HL-60 (cell line): ENCODE data around the gene CNIH3.

Experiments used
- DNase-seq, 2 experiments: peaks; one replicate each; pipeline ENCODE4 v3.0.0-alpha.2; 2010 to 2020; ENCODE audit warnings: low read depth in 1 of 2, low spot score in 1 of 2
- H3K27ac ChIP-seq: fragments of 250-450 bp; sonication (Bioruptor Pico); replicated peaks from 2 replicates; pipeline ENCODE4 v1.5.1; 2020; ENCODE audit warnings: mild to moderate bottlenecking, moderate library complexity
- H3K27me3 ChIP-seq: fragments of 250-450 bp; sonication (Bioruptor Pico); 2 replicates; pipeline ENCODE4 v1.5.1; 2021; ENCODE audit warnings: mild to moderate bottlenecking, moderate library complexity; ENCODE audit not compliant: insufficient read depth, poor library complexity, severe bottlenecking
- H3K4me3 ChIP-seq: replicated peaks from 2 replicates; pipeline ENCODE4 v1.5.1; 2011; ENCODE audit warnings: mild to moderate bottlenecking, control low read depth, low read length; ENCODE audit not compliant: insufficient read depth
- CTCF ChIP-seq: IDR thresholded peaks from one replicate; pipeline ENCODE4 v1.5.1; 2011; ENCODE audit warnings: low read length, control low read depth, inconsistent platforms; ENCODE audit not compliant: insufficient read depth
- GABPA ChIP-seq: IDR thresholded peaks from 2 replicates; pipeline ENCODE4 v1.6.1; 2012; ENCODE audit warnings: low read depth
- POLR2AphosphoS5 ChIP-seq: IDR thresholded peaks from 2 replicates; pipeline ENCODE4 v1.6.1; 2012; ENCODE audit warnings: low read depth
- REST ChIP-seq: IDR thresholded peaks from 2 replicates; pipeline ENCODE4 v1.6.1; 2012; ENCODE audit warnings: low read depth; ENCODE audit not compliant: insufficient replicate concordance
- SPI1 ChIP-seq: IDR thresholded peaks from 2 replicates; pipeline ENCODE4 v1.6.1; 2012; ENCODE audit warnings: low read depth, mild to moderate bottlenecking, borderline replicate concordance

CNIH3 gene

GRCh38 chr1:224607188-224608148 is 8.6 kb upstream of the CNIH3 start:
- TF ChIP-seq GABPA (no peak), CTCF (no peak), REST (no peak), SPI1 (no peak), POLR2AphosphoS5 (no peak)
- Histone ChIP-seq H3K27ac (no peak overlapping the region), H3K4me3 (no peak overlapping the region)

GRCh38 chr1:224609333-224609732 is 6.8 kb upstream of the CNIH3 start:
- TF ChIP-seq SPI1, result no peak
- no peak for TF ChIP-seq REST
- no peak for TF ChIP-seq GABPA
- TF ChIP-seq CTCF, result no peak
- no peak for TF ChIP-seq POLR2AphosphoS5
- no peaks in the 10 kb centered on the region for H3K27me3 ChIP-seq

More at GRCh38 chr1:224607188-224608148, 8.6 kb upstream of the CNIH3 start:
- H3K27me3 ChIP-seq, result peaks cover 2% of the 10 kb centered on the region
- no peak for DNase-seq

GRCh38 chr1:224612246-224612645 is 3.9 kb upstream of the CNIH3 start:
- H3K27me3 ChIP-seq, result peaks cover 16% of the 10 kb centered on the region
- TF ChIP-seq POLR2AphosphoS5, result no peak
- no peak for TF ChIP-seq SPI1
- no peak for TF ChIP-seq REST
- no peak for DNase-seq

More at GRCh38 chr1:224609333-224609732, 6.8 kb upstream of the CNIH3 start:
- Histone ChIP-seq H3K27ac (no peak overlapping the region), H3K4me3 (no peak overlapping the region)
- no peak for DNase-seq

More at GRCh38 chr1:224612246-224612645, 3.9 kb upstream of the CNIH3 start:
- Histone ChIP-seq H3K4me3 (no peak overlapping the region), H3K27ac (no peak overlapping the region)
